Effector CD8-positive, alpha-beta T cell (primary cell): ENCODE measurements around the gene RAP1GAP2.

Source experiments
- DNase-seq: peaks from one replicate; lab custom pipeline; 2025; lab: John Stamatoyannopoulos, UW

Gene RAP1GAP2

DNA sequence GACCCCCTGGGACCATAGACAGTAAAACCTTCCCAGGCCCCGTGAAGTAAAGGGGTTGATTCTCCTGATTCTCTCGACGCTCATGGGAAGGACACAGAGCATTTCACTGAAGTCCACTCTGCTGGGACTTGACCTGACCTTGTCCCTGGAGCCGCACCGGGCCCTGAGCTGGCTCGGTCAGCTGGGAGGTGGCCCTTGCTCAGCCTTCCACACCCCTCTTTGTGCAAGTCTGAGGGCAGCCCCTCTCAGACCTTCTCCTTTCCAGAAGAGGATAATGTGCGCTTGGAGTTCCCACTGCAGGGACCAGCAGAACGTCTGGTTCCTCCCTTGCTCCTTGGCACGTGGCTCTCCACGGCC, 115.5 kb downstream of the RAP1GAP2 start:
- DNase-seq = no peak

DNA sequence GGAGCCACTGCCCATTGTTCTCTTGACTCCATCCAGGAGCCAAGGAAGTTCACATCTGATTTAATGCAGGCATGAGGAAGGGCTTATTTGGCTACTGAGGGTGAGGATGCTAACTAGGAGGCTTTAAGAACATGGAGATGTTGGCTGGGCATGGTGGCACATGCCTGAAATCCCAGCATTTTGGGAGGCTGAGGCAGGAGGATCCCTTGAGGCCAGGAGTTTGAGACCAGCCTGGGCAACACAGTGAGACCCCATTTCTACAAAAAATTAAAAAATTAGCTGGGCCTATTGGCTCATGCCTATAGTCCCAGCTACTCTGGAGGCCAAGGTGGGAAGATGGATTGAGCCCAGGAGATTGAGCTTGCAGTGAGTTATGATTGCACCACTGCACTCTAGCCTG, 116.5 kb downstream of the RAP1GAP2 start:
- DNase-seq = no peak

DNA sequence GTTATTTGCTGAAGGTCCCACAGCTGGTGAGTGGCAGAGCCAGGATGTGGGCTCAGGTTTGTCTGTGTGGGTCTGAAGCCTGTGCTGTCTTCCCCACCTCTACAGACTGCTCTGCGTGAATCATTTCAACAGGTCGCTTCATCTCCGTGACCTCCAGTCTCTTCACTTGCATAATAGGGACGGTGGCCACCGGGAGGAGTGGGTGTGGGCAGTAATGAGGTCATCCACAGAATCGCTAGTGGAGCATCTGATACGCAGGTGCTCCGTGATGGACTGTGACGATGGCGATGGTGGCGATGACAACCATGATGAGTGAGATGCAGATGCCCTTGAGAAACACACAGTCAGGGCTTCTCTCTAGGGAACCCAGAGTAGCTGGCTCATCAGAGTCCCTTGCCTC, 120.2 kb downstream of the RAP1GAP2 start:
- no peak for DNase-seq

DNA sequence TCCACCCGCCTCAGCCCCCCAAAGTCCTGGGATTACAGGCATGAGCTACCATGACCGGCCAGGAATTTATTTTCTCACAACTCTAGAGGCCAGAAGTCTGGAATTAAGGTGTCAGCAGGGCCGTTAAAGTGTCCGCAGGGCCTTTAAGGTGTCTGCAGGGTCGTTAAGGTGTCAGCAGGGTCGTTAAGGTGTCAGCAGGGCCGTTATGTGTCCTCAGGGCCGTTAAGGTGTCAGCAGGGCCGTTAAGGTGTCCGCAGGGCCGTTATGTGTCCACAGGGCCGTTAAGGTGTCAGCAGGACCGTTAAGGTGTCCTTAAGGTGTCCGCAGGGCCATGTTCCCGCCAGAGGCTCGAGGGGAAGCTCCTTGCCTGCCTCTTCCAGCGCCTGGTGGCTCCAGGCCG, 125.2 kb downstream of the RAP1GAP2 start:
- no peak for DNase-seq

DNA sequence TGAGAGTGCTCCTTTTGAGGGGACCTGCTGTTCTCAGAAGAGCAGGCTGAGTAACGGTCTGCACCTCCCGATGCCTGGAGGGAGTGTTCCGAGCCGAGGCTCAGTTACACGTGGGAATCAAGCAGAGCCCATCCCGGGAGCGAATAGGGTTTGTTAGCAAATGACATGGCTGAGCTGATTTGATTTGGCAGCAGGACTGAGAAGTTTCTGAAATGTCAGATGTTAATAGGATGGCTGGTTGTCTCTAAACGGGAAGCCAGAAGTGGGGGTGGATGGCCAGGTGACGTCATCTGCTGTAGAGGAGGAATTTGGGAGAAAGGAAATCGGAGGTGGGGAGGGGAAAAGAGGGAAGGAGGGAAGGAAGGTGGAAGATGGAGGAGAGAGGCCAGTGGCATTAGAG, 128.0 kb downstream of the RAP1GAP2 start:
- DNase-seq = no peak

DNA sequence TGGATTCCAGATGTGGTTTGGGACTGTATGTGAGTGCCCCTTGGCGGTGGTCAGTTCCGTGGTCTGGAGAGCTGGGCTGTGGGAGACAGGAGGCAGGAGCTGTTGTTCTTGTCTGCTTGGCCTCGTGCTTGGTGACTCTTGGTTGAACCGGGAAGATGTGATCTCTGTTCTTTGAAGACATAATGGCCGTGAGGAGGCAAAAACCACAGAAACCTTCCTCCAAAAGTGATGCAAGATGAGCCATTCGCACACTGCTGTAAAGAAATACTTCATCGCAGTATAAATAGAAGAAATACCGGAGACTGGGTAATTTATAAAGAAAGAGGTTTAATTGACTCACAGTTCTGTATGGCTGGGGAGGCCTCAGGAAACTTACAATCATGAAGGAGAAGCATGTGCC, 128.8 kb downstream of the RAP1GAP2 start:
- no peak for DNase-seq

DNA sequence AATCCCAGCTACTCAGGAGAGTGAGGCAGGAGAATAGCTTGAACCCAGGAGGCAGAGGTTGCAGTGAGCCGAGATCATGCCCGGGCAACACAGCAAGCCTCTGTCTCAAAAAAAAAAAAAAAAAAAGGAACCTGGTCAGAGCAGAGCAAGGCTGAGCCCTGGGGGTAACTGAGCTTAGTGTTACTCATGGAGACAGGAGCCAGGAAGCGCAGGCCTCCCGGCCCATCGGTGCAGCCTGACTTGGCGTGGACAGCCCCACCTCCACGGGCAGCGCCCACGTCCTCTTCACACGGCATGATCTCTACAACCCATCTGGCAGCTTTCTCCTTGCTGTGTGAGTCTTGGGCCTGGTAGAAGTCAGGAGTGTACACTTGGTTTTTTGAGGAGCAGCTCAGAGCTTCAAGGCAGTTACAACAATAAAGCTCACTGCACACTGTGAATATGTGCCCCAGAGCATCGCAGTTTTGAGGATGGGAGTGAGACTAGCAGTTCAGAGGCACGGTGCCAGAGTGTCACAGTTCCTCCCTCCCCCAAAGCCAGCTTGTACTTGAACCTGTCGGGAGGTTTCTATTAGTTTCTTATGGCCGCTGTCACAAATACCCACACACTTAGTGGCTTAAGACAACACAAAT, 129.9 kb downstream of the RAP1GAP2 start:
- DNase-seq = no peak

DNA sequence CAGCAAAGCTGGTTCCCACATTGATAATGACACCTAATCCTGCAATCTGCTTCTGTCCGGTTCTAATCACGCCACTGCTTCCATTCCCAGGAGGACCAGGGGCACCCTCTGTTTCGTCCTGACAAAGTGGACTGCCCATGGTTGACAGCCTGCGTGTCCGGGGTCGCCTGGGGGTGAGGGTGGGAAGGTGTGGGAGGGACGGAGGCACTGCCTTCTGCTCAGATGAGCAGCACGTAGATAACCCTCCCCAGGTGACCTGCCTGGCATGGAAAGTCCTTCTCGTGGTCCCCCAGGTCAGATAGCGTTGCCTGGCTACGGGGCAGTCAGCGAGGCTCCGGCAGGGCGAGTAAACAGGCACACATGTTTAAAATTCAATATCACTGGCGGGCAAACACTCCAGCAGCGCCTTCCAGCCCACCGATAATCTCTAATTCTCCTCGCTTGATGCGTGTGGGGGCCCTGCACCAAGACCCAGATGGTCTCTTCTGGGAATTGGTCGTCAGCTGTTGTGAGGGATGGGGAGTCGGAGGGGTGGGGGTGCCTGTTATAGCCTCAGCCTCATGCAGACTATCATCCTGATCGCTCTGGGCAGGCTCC, 132.2 kb downstream of the RAP1GAP2 start:
- DNase-seq = no peak

DNA sequence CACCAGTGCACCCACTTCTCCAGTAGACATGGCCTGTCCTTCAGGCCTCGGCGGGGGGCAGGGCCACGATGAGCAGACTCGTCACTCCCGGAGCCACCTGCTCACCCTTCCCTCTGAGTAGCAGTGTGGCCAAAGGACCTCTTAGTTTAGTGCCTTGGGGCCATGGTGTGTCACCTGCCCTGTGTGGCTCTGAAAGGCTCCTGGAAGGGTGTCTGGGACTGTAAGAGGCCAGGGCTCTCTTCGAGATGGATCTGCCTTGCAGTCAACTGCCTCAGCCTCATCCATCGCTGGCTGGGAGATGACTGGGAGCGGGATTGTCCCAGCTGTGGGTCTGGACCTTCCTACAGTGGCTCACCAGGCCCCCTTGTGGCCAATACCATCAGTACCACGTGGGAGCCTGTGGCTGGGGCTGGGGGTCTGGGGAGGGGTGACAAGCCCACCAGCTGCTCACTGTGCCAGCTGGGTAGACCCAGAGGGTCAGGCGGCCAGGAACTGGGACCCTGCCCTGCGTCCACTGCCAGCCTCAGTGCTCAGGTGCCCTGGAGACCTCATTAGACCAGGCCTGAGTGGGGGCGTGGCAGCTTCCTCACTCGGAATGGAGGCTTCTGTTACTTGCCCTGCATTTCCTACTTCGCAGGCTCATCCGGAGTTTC, 133.8 kb downstream of the RAP1GAP2 start:
- DNase-seq = no peak

DNA sequence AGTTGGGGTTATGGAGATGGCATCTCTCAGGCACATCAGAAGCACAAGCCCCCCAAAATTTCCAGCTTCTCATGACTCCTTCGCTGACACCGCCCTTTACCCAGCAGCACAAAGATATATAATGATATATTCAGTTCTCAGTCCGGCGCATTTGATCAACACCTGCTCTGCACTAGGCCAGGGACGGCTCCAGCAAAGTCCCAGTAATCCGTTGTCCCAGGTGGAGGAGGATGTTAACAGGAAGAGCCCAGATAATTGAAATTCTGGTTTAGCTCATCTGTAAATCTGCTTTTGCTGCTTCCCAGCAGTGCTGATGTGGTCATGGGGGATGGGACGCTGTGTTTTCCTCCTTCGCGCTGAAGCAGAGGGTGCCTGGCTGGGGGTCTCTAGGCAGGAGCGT, 135.6 kb downstream of the RAP1GAP2 start:
- no peak for DNase-seq

DNA sequence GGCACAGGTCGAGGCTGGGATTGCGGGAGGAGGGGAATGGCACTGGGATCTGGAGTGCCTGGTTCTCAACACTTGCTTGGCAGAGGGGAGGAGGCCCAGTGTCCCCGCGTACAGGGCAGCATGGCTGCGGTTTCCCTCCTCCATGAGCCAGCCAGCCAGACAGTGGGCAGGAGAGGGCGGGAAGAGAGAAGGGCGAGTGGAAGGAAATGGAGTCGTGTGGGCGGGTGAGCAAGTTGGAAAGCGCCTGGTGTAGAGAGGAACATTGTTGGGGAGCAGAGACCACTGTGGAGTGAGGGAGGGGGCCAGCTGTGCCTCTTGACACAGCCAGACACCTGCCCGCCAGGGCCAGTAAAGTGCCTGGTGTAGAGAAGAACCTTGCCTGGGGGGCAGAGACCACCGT, 136.7 kb downstream of the RAP1GAP2 start:
- DNase-seq = no peak

DNA sequence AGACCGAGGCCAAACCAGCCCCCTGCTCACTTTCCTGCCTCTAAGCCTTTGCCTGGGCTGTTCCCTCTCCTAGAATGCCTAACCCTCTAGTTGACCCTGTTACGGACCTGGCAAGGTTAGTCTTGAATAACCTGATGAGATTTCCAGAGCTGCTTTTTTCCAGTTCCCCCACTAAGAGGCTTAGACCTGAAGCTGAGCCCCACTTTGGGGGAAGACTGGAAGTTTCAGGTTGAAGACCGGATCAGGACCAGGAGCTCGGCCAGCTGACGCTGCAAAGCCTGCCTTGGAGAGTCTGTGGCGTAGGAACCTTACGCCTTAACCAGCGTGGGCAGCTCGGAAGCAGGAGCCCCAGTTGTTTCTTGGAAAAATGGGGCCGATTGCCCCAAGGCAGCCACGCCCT, 137.4 kb downstream of the RAP1GAP2 start:
- DNase-seq = no peak

DNA sequence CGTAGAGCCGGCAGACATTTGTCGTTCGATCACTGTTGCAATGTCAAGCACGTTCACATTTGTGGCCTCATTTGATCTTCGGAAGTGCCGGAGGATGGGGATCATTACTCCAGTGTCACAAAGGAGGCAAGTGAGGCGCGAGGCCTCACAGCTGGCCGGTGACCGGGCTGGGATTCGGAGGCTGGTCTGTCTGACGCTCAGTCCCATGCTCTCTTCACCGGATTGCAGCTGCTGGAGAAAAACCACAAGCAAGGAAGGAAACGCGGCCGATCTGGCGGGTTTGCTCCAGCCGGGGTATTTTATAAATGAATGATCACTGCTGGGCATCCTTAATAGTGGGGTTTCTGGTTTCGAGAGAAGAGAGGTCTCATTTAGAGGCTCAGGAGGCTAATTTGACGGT, 139.4 kb downstream of the RAP1GAP2 start:
- no peak for DNase-seq

DNA sequence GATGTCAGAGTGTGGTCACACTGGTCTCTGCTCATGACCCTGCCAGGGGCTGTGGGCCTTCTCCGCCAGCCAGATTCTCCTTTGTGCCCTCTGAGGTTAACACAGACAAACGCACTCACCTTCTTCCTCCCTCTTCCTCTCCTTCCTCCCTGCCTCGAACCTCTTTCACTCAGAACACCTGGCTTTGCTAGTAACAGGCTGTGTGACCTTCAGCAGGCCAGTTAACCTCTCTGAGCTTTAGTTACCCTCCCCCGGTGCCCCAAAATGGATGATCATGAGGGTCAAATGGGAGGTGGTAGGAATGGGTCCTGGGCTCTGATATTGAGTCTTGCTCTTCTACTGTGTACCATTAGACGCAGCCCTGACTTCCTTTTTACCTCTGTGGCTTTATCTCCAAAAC, 140.1 kb downstream of the RAP1GAP2 start:
- DNase-seq = no peak

DNA sequence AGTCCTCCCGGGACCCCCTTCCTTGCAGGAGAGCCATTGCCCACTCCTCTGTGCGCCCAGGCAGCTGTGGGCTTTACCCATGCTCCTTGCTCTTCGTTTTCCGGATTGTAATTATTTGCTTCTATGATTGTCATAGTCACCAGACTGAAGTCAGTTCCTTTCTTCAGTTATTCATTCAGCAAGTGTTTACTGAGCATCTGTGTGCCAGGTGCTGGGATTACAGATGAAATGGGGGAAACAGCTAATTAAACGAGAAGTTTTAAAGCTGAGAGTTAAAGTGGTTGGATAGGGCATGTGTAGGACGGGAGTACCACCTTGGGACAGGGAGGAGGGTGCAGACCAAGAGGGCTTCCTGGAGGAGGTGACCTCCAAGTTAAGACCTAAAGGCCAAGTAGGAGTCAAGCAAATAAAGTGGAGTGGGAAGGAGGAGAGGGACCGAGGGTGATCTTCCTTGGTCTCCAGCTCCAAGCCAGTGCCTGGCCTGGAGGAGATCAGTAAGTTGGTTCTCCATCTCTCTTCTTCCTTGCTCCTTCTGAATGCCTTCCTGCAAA, 140.6 kb downstream of the RAP1GAP2 start:
- DNase-seq = no peak

DNA sequence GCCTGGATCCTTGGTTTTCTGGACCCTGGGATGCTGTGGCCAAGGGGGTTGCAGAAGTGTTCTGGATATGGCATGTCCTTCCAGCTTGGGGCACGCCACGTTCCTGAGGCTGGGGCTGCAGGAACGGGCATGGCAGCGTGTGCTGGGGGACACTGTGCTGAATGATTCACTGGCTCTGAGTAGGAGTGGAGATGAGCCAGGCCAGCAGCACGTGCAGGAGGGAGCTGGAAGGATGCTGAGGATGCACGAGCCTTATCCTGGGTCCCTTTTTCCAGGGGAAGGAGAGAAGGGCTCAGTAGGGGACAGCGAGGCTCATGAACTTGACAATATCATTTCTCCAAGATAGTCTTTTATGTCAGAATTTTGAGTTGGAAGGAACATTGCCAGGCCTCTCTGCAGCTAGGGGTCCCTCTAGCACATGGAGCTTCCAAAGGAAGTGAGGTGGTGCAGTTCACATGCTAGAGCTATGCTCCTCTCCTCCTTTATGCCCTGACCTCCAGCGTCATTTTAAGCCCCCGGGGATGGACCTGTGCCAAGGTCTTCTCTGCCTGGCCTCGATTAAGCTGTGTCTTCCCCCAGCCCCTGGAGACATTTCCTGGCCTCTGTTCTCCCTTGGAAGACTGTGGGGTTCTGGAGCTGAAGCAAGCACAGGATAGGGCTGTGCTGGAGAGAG, 141.2 kb downstream of the RAP1GAP2 start:
- DNase-seq = no peak

DNA sequence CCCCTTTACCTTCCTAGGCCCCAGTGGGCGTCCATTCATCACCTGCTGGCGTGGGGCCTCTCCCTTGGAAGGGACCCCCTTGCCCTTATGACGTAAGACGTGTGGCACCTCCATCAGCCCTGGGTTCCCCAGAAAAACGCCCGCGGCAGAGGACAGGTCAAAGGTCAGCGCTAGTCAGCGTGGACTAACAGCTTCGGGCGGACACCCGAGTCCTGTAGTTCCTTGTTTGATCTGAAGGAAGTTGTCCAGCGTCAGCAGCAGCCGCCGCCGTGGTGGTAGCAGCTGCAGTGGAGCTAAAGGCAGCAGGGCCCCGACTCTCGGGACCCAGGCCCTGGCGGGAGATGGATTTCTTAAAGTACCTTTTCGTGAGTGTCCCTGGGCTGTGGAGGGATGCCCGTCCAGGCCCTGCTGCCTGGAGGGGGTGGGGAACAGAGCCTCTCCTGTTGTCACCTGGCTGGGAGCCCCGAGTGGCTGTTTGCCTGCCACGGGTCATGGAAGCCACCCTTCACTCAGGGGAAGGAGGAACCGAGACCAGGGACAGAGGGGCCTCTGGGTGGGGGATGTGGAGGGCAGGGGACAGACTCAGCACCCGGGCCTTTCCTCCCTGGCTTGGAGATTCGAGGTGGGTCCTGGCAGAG, 143.6 kb downstream of the RAP1GAP2 start:
- DNase-seq = no peak

DNA sequence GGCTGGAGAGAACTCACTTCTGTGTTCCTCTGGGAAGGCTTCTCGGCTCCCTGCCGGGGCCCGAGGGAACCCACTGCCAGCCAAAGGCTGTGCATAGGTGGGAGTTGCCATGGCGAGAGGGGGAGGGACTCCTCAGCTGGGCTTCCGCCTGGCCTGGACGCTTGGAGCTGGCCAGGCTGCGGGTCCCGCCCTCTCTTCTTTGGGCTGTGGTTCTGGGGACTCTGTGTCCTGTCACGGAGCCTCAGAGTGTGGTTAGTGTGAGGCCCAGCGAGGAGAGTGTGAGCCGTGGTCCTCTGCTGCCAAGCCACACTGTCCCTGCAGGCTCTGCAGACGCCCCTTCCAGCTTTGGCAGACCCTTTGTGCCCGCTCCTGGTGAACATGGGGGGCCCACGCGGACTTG, 144.1 kb downstream of the RAP1GAP2 start:
- no peak for DNase-seq

DNA sequence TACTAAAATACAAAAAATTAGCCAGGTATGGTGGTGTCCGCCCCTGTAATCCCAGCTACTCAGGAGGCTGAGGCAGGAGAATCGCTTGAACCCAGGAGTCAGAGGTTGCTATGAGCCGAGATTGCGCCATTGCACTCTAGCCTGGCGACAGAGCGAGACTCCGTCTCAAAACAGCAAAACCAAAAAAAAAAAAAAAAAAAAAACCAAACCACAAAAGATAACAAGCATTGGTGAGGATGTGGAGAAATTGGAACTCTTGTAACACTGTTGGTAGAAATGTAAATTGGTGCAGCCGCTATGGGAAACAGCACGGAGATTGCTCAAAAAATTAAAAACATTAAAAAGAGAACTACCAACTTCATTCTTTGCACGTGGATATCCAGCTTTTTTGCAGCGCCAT, 147.7 kb downstream of the RAP1GAP2 start:
- no peak for DNase-seq

DNA sequence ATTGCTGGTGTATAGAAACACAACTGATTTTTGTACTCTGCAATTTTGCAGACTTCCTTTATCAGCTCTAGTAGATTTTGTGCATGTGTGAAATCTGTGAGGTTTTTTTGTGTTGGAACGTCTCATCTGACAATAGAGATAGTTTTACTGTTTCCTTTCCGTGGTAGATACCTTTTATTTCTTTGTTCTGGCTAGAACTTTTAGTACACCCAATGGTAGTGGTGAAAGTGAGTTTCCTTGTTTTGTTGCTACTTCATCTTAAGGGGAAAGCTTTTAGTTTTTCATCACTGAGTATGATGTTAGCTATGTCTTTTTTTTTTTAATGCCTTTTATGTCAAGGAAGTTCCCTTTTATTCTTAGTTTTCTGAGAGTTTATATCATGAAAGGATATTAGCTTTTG, 149.1 kb downstream of the RAP1GAP2 start:
- DNase-seq = no peak

DNA sequence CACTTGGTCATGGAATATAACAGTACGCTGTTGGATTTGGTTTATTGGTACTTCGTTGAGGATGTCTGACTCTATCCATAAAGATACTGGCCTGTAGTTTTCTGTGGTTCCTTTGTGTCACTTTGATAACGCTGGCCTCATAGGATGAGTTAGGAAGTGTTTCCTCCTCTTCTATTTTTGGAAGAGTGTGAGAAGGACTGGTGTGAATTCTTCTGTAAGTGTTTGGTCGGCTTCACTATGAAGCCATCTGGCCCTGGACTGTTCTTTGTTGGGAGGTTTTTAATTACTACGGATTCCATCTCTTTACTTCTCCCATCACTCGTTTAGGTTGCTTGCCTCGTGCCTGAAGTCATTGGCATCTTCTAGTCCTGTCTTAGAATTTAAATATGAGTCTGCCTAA, 149.9 kb downstream of the RAP1GAP2 start:
- DNase-seq = no peak

DNA sequence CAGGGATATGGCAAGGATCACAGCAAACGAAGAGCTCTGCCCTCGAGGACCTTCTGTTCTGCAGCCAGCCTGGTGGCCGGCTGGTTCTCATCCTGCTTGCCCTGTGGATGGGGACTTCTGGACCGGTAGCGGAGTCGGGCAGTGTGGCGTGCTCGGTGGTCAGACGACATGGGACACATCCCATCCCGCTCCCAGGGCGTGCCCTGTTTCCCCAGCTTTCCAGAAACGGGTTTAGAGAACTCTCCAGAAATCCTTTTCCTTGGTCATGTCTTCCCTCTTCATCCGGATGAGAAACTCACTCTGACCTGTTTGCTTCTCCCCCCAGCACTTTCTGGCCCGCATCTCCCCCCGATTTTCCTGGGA, 151.3 kb downstream of the RAP1GAP2 start:
- no peak for DNase-seq
